Gastroesophageal sphincter (tissue), 4 donors: ENCODE results near the gene C1orf21. TPM values are rescaled to one million over a fixed set of nuclear protein-coding genes. Genes with fewer than 3 reads are reported as not detected.

ENCODE experiments used
- ATAC-seq: fragments of 150-250 bp; one replicate; pipeline ENCODE4 v1.9.1; 2016; ENCODE audit warnings: mild to moderate bottlenecking, moderate library complexity
- H3K27ac ChIP-seq, 4 donors: fragments of 200-600 bp; sonication (generic) in 3 of 4; 1 replicate in 3 of 4; 2 replicates in 1 of 4; pipeline ENCODE4 v1.5.1; 2016 to 2019
- H3K27me3 ChIP-seq: fragments of 200-600 bp; sonication (generic); one replicate; pipeline ENCODE4 v1.5.1; 2019
- H3K36me3 ChIP-seq, 2 donors: fragments of 200-600 bp; sonication (generic); one replicate each; pipeline ENCODE4 v1.5.1; 2019; ENCODE audit warnings: control low read depth in 1 of 2
- H3K4me1 ChIP-seq, 3 donors: fragments of 200-600 bp; sonication (generic); 1 replicate in 2 of 3; 2 replicates in 1 of 3; pipeline ENCODE4 v1.5.1; 2016 to 2019; ENCODE audit warnings: control low read depth in 2 of 3
- H3K4me3 ChIP-seq, 2 donors: fragments of 200-600 bp; sonication (generic); one replicate each; pipeline ENCODE4 v1.5.1; 2019; ENCODE audit warnings: mild to moderate bottlenecking in 1 of 2, moderate library complexity in 1 of 2
- H3K9me3 ChIP-seq, 3 donors: fragments of 200-600 bp; sonication (generic); one replicate each; pipeline ENCODE4 v1.5.1; 2017 to 2019; ENCODE audit warnings: control low read depth in 2 of 3
- EP300 ChIP-seq: sonication (generic); formaldehyde crosslinking; IDR thresholded peaks from one replicate; pipeline ENCODE4 v1.6.1; 2017; ENCODE audit warnings: antibody characterized with exemption, mild to moderate bottlenecking
- POLR2A ChIP-seq, 2 donors: fragments of 450-650 bp; IDR thresholded peaks; one replicate each; pipeline ENCODE4 v1.6.1; 2017; ENCODE audit warnings: antibody characterized with exemption in 2 of 2, mild to moderate bottlenecking in 2 of 2, moderate library complexity in 1 of 2
- POLR2AphosphoS5 ChIP-seq: sonication (generic); formaldehyde crosslinking; IDR thresholded peaks from one replicate; pipeline ENCODE4 v1.6.1; 2017; ENCODE audit warnings: antibody characterized with exemption
- WGBS, 2 donors: methylation state at CpG; one replicate each; pipeline ENCODE4 v1.1.5; 2018; ENCODE audit warnings: low coverage in 1 of 2; 5-methylcytosine and 5-hydroxymethylcytosine counted together
- total RNA-seq, 4 donors: library from RNA; depleted of rRNA; stranded (reverse); fragments of >200 nt; gene quantifications; one replicate each; pipeline ENCODE4 v1.1.0, GENCODE V29; 2016
- TF ChIP-seq, protein P1 (sequence below), 4 experiments: fragments of 200-600 bp in 2 of 4; fragments of 450-650 bp in 2 of 4; sonication (generic) in 1 of 4; IDR thresholded peaks; one replicate each; pipeline ENCODE4 v1.5.1; 2017 to 2019; ENCODE audit warnings: antibody characterized with exemption in 4 of 4, mild to moderate bottlenecking in 2 of 4, moderate library complexity in 2 of 4

C1orf21 gene
- total RNA-seq, 4 donors from 2014 or later = 81.4 to 167 (median 121) TPM

DNA sequence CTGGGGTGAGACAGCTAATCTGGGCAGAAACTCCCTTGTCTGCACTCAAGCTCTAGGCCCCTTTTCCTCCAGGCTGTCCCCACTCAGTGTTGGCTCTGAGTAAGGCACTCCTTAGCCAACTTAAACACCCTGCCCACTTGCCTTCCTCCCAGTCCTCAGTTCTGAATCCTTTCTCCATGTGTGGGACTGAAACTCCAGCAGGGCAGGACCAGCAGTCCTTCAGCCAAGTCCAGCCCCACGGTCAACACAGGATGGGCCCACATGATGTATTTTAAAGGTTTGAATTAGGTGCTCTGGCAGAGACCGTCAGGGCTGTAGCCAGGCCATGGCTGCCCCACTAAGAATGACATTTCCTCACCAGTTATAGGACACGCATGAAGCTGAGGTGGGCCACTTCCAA is 260.0 kb downstream of the C1orf21 start:
- Histone ChIP-seq H3K27me3 (no peaks in the 10 kb centered on the region), H3K9me3 (no peaks in the 10 kb centered on the region), H3K27ac (no peak overlapping the region), H3K36me3 (no peaks in the 10 kb centered on the region), H3K4me3 (no peak overlapping the region), H3K4me1 (peaks cover 0 to 24% (median 5%) of the 10 kb centered on the region in 3 donors)
- peak; percentile 14 for ATAC-seq
- TF ChIP-seq, protein P1, sequence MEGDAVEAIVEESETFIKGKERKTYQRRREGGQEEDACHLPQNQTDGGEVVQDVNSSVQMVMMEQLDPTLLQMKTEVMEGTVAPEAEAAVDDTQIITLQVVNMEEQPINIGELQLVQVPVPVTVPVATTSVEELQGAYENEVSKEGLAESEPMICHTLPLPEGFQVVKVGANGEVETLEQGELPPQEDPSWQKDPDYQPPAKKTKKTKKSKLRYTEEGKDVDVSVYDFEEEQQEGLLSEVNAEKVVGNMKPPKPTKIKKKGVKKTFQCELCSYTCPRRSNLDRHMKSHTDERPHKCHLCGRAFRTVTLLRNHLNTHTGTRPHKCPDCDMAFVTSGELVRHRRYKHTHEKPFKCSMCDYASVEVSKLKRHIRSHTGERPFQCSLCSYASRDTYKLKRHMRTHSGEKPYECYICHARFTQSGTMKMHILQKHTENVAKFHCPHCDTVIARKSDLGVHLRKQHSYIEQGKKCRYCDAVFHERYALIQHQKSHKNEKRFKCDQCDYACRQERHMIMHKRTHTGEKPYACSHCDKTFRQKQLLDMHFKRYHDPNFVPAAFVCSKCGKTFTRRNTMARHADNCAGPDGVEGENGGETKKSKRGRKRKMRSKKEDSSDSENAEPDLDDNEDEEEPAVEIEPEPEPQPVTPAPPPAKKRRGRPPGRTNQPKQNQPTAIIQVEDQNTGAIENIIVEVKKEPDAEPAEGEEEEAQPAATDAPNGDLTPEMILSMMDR (IDR thresholded peaks at IDR 0.05) = no peak
- TF ChIP-seq POLR2AphosphoS5 (no peak), POLR2A (IDR thresholded peaks at IDR 0.05) (no peak), EP300 (no peak)
- no CpG with 5 or more reads among the region's 3 CpGs for WGBS, 2 donors

DNA sequence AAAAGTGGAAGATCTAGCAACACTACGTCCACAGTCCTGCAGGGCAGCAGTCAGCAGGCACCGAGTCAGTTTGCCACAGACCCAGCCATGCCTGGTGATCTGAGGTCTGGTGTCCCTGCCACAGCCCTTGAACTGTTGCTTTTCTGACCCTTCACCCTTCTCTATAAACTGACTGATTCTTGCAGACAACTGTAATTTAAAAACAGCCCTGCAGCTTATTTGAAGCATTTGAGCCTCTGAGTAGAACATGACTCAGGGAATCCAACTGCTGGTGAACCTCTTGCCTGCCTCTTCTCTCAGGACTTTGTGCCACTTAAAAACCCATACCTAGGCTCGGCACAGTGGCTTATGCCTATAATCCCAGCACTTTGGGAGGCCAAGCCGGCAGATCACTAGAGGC is 260.6 kb downstream of the C1orf21 start:
- TF ChIP-seq, protein P1 (IDR thresholded peaks at IDR 0.05) = no peak
- TF ChIP-seq POLR2A (IDR thresholded peaks at IDR 0.05) (no peak), POLR2AphosphoS5 (no peak), EP300 (no peak)
- ATAC-seq = no peak
- Histone ChIP-seq H3K36me3 (no peaks in the 10 kb centered on the region), H3K4me3 (no peak overlapping the region), H3K4me1 (peaks cover 0 to 19% (median 5%) of the 10 kb centered on the region in 3 donors), H3K27ac (no peak overlapping the region), H3K27me3 (no peaks in the 10 kb centered on the region), H3K9me3 (no peaks in the 10 kb centered on the region)
- 81% methylated on average over 2 of the region's 4 CpGs; no CpG with 5 or more reads in 1 of the 2 donors for WGBS, 2 donors

DNA sequence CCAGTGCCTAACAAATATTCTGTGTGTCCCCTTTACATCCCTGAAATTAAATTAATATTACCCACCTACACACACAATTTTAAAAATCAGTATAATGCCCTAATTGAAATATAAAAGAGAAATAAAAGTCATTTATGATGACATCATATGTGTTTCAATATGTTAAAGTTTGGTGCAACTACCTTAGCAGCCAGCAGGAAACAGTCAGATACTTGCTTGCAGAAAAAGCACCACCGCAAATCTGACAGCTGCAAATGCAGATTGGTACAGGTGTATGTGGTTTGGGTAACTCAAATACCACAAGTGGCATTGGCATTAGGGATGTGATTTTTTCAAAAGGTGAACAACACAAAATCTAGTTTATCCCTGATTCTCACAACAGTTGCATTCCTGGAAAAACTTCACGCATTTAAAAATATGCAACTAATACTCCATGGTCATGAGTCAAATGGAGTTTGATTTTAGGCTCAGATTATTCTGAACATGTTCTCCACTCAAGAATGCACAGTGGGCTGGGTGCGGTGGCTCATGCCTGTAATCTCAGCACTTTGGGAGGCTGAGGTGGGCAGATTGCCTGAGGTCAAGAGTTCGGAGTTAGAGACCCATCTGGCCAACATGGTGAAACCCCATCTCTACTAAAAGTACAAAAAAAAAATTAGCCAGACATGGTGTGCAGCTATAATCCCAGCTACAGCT is 261.5 kb downstream of the C1orf21 start:
- Histone ChIP-seq H3K4me1 (peaks cover 0 to 18% (median 5%) of the 10 kb centered on the region in 3 donors), H3K9me3 (no peaks in the 10 kb centered on the region), H3K27ac (no peak overlapping the region), H3K4me3 (no peak overlapping the region), H3K27me3 (no peaks in the 10 kb centered on the region), H3K36me3 (no peaks in the 10 kb centered on the region)
- no peak for ATAC-seq
- TF ChIP-seq, protein P1 (IDR thresholded peaks at IDR 0.05) = no peak
- TF ChIP-seq POLR2AphosphoS5 (no peak), POLR2A (IDR thresholded peaks at IDR 0.05) (no peak), EP300 (no peak)
- 77 to 97% methylated on average over 3 to 4 of the region's 4 CpGs for WGBS, 2 donors

DNA sequence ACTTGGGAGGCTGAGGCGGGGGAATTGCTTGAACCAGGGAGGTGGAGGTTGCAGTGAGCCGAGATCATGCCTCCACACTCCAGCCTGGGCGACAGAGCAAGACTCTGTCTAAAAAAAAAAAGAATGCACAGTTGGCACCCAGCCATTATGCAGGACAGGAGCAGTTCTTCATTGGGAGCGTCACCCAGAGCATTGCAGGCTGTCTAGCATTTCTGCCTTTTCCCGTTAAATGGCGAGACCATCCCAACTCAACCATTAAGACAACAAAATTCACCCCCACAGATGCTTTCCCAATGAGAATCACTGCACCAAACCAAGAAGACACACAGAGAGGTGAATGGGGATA is 262.0 kb downstream of the C1orf21 start:
- Histone ChIP-seq H3K27me3 (no peaks in the 10 kb centered on the region), H3K9me3 (no peaks in the 10 kb centered on the region), H3K36me3 (no peaks in the 10 kb centered on the region), H3K4me1 (peaks cover 0 to 18% (median 5%) of the 10 kb centered on the region in 3 donors), H3K27ac (peak overlapping the region in 3 of 4 donors; percentile 28 to 52 (median 51)), H3K4me3 (no peak overlapping the region)
- 59 to 72% methylated on average over 3 of the region's 6 CpGs for WGBS, 2 donors
- TF ChIP-seq POLR2AphosphoS5 = no peak
- no peak for TF ChIP-seq EP300
- TF ChIP-seq POLR2A (IDR thresholded peaks at IDR 0.05) = no peak
- TF ChIP-seq, protein P1 (IDR thresholded peaks at IDR 0.05) = no peak
- ATAC-seq = no peak

DNA sequence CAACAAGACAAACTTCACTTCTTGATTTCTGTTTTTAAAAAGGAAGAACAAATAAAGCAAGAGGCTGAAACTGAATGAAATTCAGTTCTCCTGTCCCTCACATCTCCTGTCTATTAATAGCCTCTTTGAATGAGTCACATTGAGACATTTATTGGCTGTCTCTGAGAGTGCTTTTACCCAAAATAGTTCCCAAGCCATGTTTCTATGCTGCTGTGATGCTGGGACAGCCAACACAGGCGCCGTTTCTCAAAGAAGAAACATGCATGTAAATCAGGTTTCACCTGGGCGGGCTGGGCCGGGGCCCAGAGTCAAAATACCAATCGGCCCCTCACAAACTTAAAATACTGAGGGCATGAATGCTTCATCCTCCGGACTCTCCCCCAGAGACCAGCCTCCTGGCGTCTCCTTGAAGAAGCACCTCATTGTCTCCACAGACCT is 262.6 kb downstream of the C1orf21 start:
- Histone ChIP-seq H3K36me3 (no peaks in the 10 kb centered on the region), H3K4me1 (peaks cover 0 to 18% (median 5%) of the 10 kb centered on the region in 3 donors), H3K4me3 (no peak overlapping the region), H3K27me3 (no peaks in the 10 kb centered on the region), H3K9me3 (no peaks in the 10 kb centered on the region), H3K27ac (peak overlapping the region in 3 of 4 donors; percentile 28 to 52 (median 51))
- TF ChIP-seq POLR2AphosphoS5 (peak; percentile 51), POLR2A (IDR thresholded peaks at IDR 0.05) (no peak)
- TF ChIP-seq, protein P1 (IDR thresholded peaks at IDR 0.05) = no peak
- peak; percentile 52 for ATAC-seq
- WGBS, 2 donors = 72% methylated on average over 7 of the region's 7 CpGs; no CpG with 5 or more reads in 1 of the 2 donors
